HG02571 (cell line): ENCODE data around the gene PTH2R.
"Not testable (repeated sequence)": the region's sequence is repeated elsewhere in the genome, so short reads cannot be mapped to it uniquely, and the experiment has no call there.

Source experiments
- ATAC-seq: cut with Tn5 transposase; IDR thresholded peaks from one replicate; pipeline ENCODE4 v1.9.1; 2021; ENCODE audit warnings: mild to moderate bottlenecking, moderate library complexity; ENCODE audit not compliant: unreplicated experiment

Gene PTH2R, protein sequence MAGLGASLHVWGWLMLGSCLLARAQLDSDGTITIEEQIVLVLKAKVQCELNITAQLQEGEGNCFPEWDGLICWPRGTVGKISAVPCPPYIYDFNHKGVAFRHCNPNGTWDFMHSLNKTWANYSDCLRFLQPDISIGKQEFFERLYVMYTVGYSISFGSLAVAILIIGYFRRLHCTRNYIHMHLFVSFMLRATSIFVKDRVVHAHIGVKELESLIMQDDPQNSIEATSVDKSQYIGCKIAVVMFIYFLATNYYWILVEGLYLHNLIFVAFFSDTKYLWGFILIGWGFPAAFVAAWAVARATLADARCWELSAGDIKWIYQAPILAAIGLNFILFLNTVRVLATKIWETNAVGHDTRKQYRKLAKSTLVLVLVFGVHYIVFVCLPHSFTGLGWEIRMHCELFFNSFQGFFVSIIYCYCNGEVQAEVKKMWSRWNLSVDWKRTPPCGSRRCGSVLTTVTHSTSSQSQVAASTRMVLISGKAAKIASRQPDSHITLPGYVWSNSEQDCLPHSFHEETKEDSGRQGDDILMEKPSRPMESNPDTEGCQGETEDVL

DNA sequence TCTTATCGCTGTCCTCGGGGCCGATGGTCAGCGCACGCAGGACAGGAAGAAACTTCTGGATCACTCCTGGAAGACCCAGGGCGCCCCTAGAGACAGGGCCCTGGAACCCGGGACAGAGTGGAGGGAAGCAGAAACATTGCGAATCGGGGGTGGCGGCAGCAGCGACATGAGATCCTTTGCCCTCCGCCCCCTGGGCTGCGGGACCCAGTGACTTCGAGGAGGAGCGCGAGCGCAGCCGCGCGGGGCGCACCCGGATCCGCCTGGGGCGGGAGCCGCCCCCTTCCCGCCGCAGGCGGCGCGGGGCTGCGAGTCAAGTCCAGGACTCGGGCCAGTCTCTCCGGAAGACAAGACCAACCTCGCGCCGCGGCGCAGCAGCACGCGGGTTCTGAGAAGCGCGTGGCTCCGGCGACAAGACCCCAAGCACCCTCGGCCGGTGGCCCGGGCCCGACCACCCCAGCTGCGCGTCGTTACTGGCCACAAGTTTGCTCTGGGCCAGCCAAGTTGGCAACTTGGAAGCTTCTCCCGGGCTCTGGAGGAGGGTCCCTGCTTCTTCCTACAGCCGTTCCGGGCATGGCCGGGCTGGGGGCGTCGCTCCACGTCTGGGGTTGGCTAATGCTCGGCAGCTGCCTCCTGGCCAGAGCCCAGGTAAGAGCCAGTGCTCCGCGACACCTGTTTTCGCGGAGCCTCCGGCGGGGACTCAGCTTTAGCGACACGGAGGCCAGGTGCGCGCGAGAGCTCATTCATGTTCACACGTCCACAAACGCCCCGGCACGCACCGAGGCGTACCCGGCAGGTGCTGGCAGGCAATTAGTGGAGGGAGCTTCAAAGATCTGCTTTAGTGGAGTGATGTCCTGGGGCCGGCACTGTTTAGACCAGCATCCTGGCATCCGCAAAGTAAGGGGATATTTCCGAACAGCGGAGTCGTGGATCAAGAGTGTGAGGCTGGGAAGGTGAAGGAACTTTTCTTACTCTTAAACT, at the start of gene PTH2R:
PTH2R (plus strand) TSS at position 319 of the 978 bp plus-strand sequence; CDS start at position 571, 252 bp downstream.
- no peak for ATAC-seq

DNA sequence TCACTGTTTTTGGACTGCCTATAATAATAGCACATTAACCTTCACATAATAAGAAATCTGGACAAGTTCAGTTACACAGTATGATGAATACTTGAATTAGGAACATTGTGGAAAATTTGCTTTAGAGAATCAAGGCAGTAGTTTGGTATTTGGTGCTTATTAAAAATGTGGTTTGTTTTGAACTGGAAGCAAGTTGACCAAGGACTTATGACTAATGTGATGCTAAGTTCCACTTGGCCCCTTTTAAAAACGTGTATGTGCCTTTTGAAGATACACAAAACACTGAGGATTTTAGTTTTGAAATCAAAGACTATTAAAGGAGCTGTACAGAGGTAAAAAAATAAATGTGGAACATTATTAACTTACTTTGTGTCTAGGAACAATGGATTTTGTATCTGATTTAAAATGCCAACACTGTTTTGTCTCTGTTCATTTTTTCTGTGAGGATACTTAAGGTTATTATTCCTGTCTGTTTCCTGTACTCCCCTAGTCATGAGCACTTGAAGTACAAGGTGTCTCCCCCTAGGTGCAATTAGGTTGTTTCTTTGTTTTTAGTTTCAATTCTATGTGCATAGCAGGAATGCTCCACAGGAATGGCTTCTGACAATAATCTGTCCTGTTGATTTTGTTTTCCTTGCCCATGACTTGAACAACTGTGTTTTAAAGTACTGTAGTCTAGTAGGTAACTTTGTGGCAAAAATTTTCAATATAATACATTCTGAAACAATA, 49.6 kb upstream of the PTH2R start:
- no peak for ATAC-seq

DNA sequence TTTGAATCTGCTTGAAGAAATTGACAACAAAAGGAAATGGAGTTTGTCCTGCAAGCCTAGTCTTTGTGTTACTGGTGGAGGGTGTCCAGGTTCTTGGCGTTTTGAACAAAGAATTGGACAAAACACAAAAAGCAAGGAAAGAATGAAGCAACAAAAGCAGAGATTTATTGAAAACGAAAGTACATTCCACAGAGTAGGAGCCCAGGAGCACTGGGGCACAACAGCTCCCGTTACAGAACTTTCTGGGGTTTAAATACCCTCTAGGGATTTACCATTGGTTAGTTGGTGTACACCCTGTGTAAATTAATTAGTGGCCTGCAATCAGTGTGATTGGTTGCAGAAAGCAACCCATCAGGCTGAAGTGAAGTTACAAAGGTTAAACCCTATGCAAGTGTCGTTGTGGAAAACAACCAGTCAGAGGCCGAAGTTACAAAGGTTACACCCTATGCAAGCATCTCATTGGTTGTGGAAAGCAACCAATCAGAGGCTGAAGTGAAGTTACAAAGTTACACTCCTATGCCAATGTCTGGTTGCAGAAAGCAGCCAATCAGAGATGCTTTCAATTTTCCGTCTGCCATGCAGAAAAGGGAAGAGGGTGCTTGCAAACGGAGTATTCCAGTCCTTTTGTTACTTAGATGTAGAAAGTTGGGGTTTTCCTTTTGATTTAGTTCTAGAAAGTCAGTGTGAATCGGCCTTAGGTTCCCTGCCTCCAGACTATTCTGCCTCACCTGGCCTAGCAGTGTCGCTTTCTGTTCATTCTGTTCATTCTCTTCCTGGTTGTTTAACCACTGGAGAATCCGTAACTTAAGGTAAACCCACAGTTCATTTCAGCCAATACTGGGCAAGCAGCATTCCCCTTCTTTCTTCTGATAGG, 47.6 kb upstream of the PTH2R start:
- no peak for ATAC-seq

DNA sequence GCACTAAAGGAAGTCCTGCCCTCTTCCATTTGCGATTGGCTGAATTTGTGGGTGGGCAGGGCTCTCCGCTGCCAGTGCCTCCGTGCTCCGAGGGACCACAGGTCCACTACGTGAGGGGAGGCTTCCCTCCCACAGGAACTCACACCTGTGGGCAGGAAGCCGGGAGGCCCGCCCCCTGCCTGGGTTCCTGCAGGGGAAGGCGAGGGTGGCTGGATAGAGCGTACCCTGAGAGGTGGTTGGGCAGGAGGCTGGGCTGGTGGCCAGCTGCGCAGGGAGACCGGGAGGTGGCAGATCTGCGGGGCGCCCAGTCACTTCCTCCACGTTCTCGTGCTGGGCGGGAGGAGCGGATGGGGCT, 47.0 kb upstream of the PTH2R start:
- no peak for ATAC-seq

DNA sequence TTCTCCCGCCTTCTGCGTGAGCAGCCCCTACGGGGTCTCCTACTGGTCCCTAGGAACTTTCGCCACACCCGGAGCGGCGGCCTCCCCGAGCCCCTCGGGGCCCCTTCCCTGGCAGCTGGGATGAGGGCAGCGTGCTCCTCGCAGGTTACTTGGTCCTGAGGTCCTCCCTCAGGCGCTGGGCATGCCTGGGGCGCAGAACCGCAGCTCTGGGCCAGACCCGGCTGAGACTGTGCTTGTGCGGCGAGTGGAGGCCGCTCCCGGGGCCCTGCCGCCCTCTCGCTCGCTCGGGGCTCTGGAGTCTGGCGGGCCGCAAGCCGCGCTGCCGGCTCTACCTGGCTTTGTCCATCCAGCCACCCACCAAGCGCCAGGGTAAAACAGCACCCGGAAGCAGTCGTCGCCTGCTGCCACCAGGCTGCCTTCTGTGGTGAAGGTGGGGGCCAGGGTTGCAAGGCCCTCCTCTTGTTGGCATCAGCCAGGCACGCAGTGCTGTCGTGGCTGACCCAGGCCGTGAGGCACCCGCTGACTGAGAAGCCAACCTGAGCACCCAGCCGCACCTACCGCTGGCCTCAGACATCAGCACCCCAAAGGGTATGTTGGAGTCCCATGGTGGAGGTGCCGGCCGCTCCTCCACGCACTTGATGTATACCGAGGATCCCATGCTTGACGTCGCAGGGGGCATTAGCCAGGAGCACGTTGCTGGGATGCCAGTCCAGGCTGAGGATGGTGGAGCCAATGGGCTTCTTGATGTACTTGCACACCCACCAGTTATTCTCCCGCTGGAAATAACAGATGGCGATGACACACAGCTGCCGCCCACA, 46.1 kb upstream of the PTH2R start:
- no peak for ATAC-seq

DNA sequence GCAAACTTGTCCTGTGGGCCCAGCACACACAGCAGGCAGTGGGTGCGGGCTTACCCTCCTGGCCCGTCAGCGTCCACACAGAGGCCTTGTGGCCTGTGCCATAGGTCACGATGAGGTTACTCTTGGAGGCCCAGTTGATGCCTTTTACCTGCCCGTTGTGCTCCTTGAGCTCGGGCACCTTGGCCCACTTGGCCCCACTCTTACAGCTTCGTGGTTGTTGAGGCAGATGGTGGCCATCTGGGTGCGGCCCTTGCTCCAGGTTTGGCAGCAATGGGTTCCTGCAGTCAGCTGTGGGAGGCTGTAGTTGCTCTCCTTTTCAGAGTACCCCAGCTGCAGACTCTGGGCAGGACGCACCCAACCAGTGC, 45.5 kb upstream of the PTH2R start:
- ATAC-seq, result no peak

DNA sequence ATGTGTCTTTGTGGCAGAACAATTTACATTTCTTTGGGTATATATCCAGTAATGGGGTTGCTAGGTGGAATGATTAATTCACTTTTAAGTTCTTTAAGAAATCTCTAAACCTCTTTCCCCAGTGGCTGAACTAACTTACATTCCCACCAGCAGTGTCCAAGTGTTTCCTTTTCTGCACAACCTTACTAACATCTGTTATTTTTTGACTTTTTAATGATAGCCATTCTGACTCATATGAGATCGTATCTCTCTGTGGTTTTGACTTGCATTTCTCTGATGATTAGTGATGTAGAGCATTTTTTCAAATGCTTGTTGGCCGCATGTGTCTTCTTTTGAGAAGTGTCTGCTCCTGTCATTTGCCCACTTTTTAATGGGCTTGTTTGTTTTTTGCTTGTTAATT, 43.1 kb upstream of the PTH2R start:
- no peak for ATAC-seq

DNA sequence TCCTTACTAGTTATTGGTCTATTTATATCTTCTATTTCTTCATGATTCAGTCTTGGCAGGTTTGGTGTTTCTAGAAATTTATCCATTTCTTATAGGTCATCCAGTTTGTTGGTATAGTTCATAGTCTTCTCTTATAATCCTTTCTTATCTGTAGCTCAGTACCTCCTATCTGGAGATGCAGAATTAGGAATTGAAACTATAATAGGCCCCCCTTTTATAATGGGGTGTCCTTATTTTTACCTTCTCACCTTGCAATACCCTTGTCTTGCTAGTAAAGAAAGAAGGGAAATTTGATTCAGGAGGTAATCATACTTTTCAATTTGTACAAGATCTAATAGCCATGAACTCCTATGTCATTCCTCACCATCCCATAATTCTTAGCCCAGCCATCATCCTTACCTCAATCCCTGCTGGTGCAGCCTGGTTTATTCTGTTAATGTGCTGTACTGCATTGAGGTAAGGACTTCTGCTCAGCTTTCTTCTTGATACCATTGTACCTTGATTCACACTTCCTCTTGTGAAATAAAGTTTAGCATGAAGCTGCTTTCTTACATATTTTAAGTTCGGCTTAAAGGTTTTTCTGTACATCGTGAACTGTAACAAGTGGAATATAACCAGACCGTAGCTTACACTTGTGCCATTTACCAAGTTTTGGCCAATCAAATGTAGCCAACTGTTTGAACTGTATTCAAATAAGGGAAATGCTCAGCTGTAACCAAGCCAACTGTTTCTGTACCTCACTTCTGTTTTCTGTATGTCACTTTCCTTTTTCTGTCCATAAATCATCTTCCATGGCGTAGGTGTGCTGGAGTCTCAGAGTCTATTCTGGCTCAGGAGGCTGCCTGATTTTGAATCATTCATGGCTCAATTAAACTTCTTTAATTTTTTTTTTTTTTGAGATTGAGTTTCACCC, 40.1 kb upstream of the PTH2R start:
- ATAC-seq, result peak; percentile 71

DNA sequence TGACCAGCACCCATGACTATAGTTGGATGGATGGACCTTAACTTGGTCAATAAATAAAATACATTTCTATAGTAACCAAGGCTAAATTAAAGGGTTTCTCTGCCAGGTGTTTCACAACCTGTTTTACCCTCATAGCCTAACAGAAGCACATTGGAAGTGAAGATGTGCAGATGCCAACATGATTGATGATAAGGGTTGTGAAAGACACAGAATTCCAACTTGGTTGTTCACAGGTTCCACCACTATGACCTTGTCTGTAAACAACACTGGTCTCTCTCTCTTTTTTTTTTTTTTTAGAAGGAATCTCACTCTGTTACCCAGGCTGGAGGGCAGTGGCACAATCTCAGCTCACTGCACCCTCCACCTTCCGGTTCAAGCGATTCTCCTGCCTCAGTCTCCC, 37.5 kb upstream of the PTH2R start:
- ATAC-seq, result no peak

DNA sequence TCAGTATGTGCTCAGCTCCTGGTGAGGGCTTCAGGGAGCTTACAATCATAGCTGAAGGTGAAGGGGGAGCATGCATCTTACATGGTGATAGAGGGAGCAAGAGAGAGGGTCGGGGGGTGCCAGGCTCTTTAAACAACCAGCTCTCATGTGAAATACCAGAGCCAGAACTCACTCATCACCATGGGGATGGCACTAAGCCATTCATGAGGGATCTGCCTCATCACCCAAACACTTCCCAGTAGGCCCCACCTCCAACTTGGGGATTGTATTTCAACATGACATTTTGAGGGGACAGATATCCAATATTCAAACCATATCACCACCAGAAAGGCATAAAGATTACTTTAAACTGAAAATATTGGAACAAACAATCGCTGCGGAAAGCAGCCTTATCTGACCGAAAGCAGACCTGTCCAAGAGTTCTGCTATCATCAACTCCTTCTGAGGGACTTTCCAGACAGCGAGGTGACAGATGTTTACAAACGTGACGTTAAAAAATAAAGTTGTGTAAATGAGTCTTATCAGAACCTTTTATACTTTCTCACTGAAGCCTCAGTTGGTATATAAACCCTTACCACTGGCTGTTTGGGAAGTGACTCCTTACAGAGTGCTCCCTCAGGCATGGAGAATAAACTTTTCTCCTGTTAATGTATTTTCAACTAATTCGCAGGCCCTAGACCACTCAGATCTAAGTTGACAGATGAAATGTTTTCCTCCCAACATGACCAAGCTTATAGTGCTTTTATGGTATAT, 35.5 kb upstream of the PTH2R start:
- no peak for ATAC-seq

DNA sequence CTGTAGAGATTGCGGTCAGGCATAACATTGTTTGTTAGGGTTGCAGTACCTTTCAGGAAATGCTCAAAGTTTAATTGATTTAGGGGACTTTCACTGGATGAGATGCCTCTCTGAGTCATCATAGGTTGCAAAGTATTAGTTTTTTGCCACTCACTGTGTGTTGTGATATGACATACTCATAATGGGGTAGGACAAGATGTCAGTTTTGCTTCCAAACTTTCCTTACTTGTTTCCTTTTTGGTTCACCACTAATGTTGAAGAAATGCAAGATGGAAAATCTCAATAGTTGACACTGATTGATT, 35.0 kb upstream of the PTH2R start:
- ATAC-seq, result no peak

DNA sequence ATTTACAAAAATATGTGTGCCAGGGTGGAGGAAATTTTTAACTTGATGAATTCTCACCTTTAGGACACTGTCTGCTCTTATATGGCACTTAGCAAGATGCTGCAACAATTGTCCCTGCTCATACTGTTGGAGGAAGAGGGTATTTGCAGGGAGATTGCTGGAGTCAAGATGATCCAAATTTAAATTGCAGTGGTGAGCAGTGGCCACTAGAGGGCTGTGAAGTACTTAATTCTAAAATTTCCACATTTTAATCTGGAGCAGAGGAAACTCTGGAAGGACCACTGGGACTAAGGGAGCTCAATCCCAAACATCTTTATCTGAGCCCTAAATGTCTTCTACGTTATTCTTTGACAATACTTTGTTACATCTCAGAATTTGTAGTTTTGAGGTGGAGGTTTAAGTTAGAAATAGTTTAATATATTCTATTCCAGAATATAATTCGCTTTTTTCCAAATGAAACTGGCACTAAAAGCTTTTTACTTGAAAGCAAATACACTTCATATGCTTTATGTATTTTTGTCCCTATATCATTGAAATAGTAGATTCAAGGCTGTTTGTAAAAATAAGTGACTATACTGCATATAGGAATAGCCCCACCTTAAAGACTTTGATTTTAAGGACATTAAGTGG, 33.0 kb upstream of the PTH2R start:
- ATAC-seq, result peak; percentile 59

DNA sequence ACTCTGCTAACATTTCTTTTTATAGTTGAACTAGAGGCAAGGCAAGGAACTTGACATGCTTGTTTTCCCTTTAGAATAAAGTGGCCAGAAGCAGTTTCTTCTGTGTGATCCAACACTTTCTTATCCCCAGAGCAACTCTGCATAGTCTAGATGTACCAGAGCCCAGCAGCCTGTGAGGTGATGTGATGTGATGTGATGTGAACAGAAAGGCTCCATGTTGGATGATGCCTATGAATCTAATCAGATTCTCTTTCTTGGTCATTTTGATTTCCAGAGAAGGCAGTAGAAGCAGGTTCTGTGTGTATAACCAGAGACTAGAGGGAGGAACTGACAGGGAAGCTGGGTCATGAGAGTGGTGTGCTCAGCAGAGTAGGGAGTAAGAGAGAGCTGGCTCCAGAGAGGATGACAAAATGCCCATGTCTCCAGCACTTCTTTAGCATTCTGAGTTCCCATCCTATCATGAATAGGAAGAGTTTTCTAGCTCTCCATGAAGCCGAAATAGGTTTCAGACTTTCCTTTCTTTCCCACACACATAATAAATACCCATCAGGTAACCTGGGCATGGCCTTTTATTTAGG, 31.0 kb upstream of the PTH2R start:
- no peak for ATAC-seq

DNA sequence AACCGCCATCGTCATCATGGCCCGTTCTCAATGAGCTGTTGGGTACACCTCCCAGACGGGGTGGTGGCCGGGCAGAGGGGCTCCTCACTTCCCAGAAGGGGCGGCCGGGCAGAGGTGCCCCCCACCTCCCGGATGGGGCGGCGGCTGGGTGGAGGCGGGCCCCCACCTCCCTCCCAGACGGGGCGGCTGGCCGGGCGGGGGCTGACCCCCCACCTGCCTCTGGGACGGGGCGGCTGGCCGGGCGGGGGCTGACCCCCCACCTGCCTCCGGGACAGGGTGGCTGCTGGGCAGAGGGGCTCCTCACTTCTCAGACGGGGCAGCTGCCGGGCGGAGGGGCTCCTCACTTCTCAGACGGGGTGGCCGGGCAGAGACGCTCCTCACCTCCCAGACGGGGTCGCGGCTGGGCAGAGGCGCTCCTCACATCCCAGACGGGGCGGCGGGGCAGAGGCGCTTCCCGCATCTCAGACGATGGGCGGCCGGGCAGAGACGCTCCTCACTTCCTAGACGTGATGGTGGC, 29.2 kb upstream of the PTH2R start:
- not testable (repeated sequence) for ATAC-seq

DNA sequence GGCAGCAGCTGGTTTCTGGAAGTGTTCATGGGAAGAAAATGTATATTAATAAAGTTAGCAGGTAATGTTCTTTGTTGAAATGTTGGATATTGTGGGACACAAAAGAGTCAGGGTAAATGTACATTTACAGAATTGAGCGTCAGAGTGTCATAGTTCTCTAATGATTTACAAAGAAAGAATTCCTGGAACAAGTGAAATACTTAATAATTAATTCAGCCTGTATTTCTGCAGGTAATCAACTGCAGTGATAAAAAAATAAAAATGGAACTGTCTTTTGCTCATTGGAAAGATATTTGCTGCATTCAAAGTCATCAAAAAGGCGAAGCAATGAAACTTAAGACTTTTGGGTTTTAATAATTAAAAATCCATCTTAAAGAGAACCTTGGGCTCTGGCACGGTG, 27.4 kb upstream of the PTH2R start:
- ATAC-seq, result no peak

DNA sequence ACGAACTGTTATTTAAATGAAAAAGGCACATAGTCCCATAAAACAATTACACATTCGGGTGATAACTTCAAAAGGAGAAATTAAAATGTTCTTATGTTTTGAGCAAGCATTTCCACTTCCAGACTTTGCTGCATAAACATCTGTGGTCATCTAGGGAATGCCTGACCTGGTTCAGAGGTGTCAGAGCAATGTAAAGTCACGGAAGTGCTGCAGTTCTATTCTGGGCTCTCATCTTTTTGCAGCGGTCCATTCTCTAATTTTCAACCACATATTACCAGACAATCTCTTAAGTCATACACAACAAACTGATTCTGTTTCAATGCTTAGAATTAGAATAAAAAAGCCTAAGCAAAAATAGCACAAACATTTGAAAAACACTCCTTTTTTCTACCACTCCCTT, 22.0 kb upstream of the PTH2R start:
- ATAC-seq, result no peak

DNA sequence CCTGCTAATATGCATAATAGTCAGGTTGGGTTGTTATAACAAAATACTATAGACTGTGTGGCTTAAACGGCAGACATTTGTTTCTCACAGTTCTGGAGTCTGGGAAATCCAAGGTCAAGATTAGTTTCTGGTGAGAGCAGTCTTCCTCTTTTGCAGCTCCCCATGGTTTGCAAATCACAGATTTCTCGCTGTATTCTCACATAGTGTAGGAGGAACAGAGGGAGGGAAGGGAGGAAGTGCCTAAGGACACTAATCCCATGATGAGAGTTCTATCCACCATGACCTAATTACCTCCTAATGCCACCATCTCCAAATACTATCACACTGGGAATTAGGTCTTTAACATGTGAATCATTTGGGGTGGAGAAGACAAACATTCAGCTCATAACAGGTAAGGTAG, 20.1 kb upstream of the PTH2R start:
- ATAC-seq, result no peak
